ENCODE results near the gene NEGR1.

NEGR1 gene

DNA sequence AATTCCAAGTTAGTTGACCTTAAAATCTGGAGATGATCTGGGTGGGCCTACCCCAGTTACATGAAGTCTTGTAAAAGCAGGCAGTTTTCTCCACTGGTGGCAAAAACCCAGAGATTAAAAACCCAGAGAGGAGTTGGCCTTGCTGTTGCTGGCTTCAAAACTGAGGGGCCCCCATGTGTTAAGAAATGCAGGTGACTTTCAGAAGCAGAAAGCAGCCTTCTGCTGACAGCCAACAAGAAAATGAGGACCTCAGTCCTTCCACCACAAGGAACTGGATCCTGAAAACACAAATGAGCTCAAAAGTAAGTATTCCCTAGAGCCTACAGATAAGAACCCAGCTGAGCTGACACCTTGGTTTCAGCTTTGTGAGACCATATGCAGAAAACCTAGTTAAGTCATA, 857.8 kb downstream of the NEGR1 start:
- no peak for TF ChIP-seq CTCF (IDR thresholded peaks at IDR 0.05)

GRCh38 chr1:71422221-71422620, 860.1 kb downstream of the NEGR1 start:
- TF ChIP-seq CTCF (IDR thresholded peaks at IDR 0.05), result no peak

- TF ChIP-seq CTCF (IDR thresholded peaks at IDR 0.05), result no peak
These were observed 864.9 kb downstream of the NEGR1 start for GRCh38 chr1:71417421-71417820.

- TF ChIP-seq CTCF (IDR thresholded peaks at IDR 0.05), result no peak
These were observed 868.2 kb downstream of the NEGR1 start for GRCh38 chr1:71414179-71414578.

GRCh38 chr1:71413441-71414175, 868.7 kb downstream of the NEGR1 start:
- TF ChIP-seq CTCF (IDR thresholded peaks at IDR 0.05), result no peak

DNA sequence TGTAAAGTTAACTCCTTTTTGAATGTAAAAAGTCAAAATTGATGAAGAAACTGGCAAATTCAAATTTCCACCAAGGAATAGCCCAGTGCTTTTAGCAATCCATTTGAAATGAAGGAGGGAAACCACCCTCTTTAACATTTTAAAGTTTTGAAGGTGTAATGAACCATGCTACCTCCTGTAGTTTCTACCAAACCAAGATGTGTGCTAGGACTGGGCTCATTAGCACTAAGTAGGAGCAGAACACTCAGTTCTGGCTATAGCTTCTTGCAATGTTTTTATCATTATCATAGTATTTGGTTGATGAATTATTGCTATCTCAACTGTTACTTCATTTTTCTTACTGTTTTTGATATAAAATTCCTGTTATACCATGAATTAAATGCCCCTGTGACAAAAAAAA, 882.3 kb downstream of the NEGR1 start:
- TF ChIP-seq CTCF (IDR thresholded peaks at IDR 0.05), result no peak

DNA sequence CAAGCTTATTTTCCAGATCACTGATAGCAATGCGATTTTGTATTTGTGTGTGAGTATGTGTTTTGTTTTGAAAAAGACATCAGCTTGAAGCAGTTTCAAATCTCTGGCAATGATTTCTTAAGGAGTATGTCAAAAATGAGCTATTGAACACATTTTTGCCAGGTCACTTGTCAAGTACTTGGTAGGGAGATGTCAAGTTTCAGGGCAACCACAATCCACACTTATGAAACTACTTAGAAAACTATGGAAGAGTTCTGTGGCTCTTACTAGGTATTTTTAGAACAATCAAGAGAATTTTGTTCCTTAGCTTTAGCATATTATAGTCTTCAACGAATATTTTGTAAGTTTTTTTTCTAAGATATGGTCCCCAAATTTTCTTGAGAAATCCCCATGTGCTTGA, 882.7 kb downstream of the NEGR1 start:
- TF ChIP-seq CTCF (IDR thresholded peaks at IDR 0.05), result no peak

GRCh38 chr1:71393301-71393700, 889.0 kb downstream of the NEGR1 start:
- no peak for TF ChIP-seq CTCF (IDR thresholded peaks at IDR 0.05)
